HG03460 (cell line): ENCODE measurements around the gene KRTAP12-4.
"Not testable (repeated sequence)": the region's sequence is repeated elsewhere in the genome, so short reads cannot be mapped to it uniquely, and the experiment has no call there.

Source experiments
- ATAC-seq: cut with Tn5 transposase; IDR thresholded peaks from one replicate; pipeline ENCODE4 v1.9.1; 2021; ENCODE audit not compliant: unreplicated experiment

KRTAP12-4 gene

GRCh38 chr21:44687671-44688070 lies 33.2 kb upstream of the KRTAP12-4 start:
- ATAC-seq = no peak

- no peak for ATAC-seq
Measured at GRCh38 chr21:44686843-44687561, 32.5 kb upstream of the KRTAP12-4 start.

GRCh38 chr21:44686000-44686781 lies 31.7 kb upstream of the KRTAP12-4 start:
- ATAC-seq = no peak

- ATAC-seq = not testable (repeated sequence)
Measured at GRCh38 chr21:44685050-44685449, 30.6 kb upstream of the KRTAP12-4 start.

GRCh38 chr21:44684483-44684882 lies 30.0 kb upstream of the KRTAP12-4 start:
- no peak for ATAC-seq

GRCh38 chr21:44684077-44684476 lies 29.6 kb upstream of the KRTAP12-4 start:
- ATAC-seq = no peak

- ATAC-seq = no peak
Measured at GRCh38 chr21:44682580-44683151, 28.2 kb upstream of the KRTAP12-4 start.

GRCh38 chr21:44681861-44682579 lies 27.6 kb upstream of the KRTAP12-4 start, which contains the start of gene KRTAP12-1:
Gene KRTAP12-1, minus strand, starts transcription at chr21:44682163. Its CDS starts 40 bp downstream, at chr21:44682123.
- ATAC-seq = no peak

- ATAC-seq = no peak
Measured at GRCh38 chr21:44681152-44681551, 26.7 kb upstream of the KRTAP12-4 start.

GRCh38 chr21:44677881-44678280 lies 23.4 kb upstream of the KRTAP12-4 start:
- ATAC-seq = no peak

GRCh38 chr21:44671911-44672310 lies 17.5 kb upstream of the KRTAP12-4 start:
- no peak for ATAC-seq

GRCh38 chr21:44670642-44671432 lies 16.4 kb upstream of the KRTAP12-4 start:
- ATAC-seq = no peak

- no peak for ATAC-seq
Measured at GRCh38 chr21:44667612-44668011, 13.2 kb upstream of the KRTAP12-4 start.

GRCh38 chr21:44666401-44667320 lies 12.2 kb upstream of the KRTAP12-4 start, which contains the start of gene KRTAP12-2:
Gene KRTAP12-2, minus strand, starts transcription at chr21:44666927. Its CDS starts 41 bp downstream, at chr21:44666886.
- no peak for ATAC-seq

- ATAC-seq = no peak
Measured at GRCh38 chr21:44664691-44665090, 10.2 kb upstream of the KRTAP12-4 start.

- ATAC-seq = not testable (repeated sequence)
Measured at GRCh38 chr21:44661567-44661966, 7.1 kb upstream of the KRTAP12-4 start.

- ATAC-seq = no peak
Measured at GRCh38 chr21:44658913-44659595, 4.6 kb upstream of the KRTAP12-4 start.

GRCh38 chr21:44658541-44658910 lies 4.1 kb upstream of the KRTAP12-4 start:
- ATAC-seq = no peak
